HG03196 (cell line): ENCODE measurements around the gene ZFYVE28.

Experiments used
- ATAC-seq: cut with Tn5 transposase; IDR thresholded peaks from one replicate; pipeline ENCODE4 v1.9.1; 2021; ENCODE audit not compliant: unreplicated experiment

ZFYVE28 gene

GRCh38 chr4:2428496-2429213 lies 10.2 kb upstream of the ZFYVE28 start:
- no peak for ATAC-seq

- ATAC-seq: no peak
Observed at GRCh38 chr4:2427383-2428334, 9.2 kb upstream of the ZFYVE28 start.

- ATAC-seq: no peak
Observed at GRCh38 chr4:2426711-2427275, 8.3 kb upstream of the ZFYVE28 start.

- ATAC-seq: no peak
Observed at GRCh38 chr4:2426069-2426397, 7.6 kb upstream of the ZFYVE28 start.

- ATAC-seq: no peak
Observed at GRCh38 chr4:2425386-2426068, 7.1 kb upstream of the ZFYVE28 start.

GRCh38 chr4:2424581-2424980 lies 6.1 kb upstream of the ZFYVE28 start:
- ATAC-seq: no peak

GRCh38 chr4:2423695-2424094 lies 5.2 kb upstream of the ZFYVE28 start:
- ATAC-seq: no peak

GRCh38 chr4:2423066-2423465 lies 4.6 kb upstream of the ZFYVE28 start:
- no peak for ATAC-seq

GRCh38 chr4:2421928-2422327 lies 3.5 kb upstream of the ZFYVE28 start:
- no peak for ATAC-seq

- no peak for ATAC-seq
Observed at GRCh38 chr4:2419814-2420213, 1.4 kb upstream of the ZFYVE28 start.

- ATAC-seq: peak; percentile 90
Observed at GRCh38 chr4:2418650-2419571, 466 bp upstream of the ZFYVE28 start, which contains the start of gene CFAP99. TSS of gene CFAP99 (plus strand) at chr4:2418955.

- ATAC-seq: no peak
Observed at GRCh38 chr4:2417226-2417764, 1.1 kb downstream of the ZFYVE28 start.

GRCh38 chr4:2416564-2417225 lies 1.8 kb downstream of the ZFYVE28 start:
- no peak for ATAC-seq

GRCh38 chr4:2415881-2416563 lies 2.4 kb downstream of the ZFYVE28 start:
- no peak for ATAC-seq

GRCh38 chr4:2415213-2415612 lies 3.2 kb downstream of the ZFYVE28 start:
- ATAC-seq: no peak

GRCh38 chr4:2413821-2414610 lies 4.4 kb downstream of the ZFYVE28 start:
- no peak for ATAC-seq

- ATAC-seq: peak; percentile 57
Observed at GRCh38 chr4:2412885-2413716, 5.3 kb downstream of the ZFYVE28 start.
